HG03280 (cell line): ENCODE data around the gene PSMB3.

Source experiments
- ATAC-seq: cut with Tn5 transposase; IDR thresholded peaks from one replicate; pipeline ENCODE4 v1.9.1; 2021; ENCODE audit warnings: mild to moderate bottlenecking, moderate library complexity; ENCODE audit not compliant: unreplicated experiment

The PSMB3 gene

DNA sequence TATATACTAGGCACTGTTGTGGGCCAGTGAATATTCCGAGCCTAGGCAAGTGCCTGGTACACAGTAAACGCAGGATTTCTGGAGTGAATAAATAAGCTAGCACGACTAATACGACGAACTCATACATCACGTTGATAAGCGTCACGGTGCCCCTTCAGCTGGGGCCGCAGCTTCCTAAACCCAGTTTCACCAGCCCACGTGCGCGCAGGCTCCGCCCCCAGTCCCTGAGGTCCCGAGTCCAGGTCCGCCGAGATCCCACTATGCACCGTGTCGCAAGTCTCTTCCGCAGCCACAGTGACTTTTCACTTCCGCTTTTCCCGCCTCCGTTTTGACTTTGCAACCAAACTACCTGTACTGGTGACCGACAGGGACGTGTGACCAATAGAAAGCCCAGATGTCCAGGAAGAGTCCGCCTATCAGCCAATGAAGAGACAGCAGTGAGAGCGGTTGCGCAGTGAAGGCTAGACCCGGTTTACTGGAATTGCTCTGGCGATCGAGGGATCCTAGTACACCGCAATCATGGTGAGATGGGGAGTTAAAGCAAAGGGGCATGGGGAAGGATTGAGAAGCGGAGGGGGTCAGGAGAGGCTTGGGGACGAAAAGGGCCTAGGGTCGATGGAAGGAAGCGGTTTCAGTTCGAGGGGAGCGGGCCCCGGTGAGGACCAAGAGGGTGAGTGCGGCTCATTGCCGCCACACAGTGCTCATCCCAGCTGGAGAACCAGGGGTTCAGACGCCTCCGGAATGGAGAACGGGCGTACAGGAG, at the start of gene PSMB3:
Gene PSMB3, plus strand, starts transcription at position 434 of the 763 bp plus-strand sequence. Its CDS starts 86 bp downstream, at position 520.
- peak; percentile 74 for ATAC-seq

DNA sequence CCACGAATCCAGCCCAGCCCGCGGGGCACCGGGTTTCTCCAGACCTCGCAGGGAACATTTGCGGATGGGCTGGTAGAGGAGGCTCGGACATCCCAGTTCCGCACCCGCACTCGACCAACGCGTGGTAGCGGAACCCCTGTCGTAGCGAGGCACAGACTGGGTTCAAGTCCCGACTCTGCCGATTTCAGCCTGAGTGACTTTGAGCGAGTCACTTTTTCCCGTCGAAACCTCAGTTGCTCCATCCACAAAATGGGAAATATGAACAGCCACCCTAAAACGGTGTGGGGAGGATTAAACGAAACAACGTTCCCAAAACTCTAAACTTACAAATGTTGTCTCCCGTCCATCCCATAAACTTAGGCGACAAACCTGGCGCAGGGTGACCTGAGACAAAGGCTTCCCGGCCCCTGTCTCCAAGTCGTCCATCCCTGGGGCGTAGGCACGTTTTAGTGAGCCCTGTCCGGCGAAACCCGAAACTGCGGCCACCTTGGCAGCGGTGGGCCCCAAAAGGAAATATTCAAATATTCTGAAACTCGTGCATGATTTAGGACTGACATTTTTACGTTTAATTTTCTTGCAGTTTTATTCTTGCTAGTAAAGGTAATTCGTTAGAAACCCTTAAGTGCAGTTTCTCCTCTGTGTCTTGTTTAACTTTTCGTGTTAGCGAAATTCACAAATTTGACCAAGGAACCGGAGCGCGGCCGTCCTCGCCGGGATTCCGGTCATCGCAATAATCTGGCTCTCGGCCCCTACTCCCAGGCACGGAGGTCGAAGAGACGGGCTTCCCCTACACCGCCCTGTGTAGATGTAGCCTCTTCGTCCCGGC, 49.4 kb upstream of the PSMB3 start:
- ATAC-seq: no peak

DNA sequence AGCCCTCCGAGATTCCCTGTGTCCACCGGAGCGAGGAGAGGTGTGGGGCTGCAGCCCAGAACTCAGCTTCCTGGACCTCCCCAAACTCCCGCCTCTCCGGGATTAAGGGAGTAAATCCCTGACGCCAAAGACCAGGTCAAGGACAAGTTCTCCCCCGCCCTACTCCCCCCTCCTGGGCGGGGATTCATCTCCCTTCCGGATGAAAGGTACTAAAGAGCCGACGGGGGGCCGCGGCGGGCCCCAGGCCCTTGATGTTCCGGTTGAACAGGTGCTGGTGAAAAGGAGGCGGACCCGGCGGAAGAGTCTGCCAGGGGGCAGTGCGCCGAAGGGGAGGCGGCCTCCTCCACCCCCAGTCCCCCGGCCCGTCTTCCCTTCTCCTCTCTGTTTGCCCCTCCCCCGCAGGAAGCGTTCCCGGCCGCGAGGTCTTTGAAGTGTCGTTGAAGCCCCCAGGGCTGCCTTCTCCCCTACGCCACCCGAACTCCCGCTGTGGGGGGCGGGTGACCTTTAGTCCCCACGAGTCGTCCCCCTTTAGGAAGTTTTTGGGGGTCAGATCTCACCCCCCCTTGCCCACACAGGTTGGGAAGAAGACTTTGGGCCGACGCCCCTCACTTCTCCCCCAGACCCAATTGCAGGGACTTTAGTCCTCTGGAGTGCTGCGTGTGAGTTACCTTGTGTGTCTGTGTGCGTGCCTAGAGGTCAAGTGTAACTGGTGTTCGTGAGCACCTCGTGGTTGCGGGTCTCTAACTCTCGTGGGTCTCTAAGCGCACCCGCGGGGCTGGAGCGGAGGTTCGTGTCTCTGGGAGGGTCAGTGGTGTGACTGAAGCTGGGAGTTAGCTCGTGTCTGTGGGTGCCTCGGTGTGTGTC, 48.6 kb upstream of the PSMB3 start:
- ATAC-seq: no peak

DNA sequence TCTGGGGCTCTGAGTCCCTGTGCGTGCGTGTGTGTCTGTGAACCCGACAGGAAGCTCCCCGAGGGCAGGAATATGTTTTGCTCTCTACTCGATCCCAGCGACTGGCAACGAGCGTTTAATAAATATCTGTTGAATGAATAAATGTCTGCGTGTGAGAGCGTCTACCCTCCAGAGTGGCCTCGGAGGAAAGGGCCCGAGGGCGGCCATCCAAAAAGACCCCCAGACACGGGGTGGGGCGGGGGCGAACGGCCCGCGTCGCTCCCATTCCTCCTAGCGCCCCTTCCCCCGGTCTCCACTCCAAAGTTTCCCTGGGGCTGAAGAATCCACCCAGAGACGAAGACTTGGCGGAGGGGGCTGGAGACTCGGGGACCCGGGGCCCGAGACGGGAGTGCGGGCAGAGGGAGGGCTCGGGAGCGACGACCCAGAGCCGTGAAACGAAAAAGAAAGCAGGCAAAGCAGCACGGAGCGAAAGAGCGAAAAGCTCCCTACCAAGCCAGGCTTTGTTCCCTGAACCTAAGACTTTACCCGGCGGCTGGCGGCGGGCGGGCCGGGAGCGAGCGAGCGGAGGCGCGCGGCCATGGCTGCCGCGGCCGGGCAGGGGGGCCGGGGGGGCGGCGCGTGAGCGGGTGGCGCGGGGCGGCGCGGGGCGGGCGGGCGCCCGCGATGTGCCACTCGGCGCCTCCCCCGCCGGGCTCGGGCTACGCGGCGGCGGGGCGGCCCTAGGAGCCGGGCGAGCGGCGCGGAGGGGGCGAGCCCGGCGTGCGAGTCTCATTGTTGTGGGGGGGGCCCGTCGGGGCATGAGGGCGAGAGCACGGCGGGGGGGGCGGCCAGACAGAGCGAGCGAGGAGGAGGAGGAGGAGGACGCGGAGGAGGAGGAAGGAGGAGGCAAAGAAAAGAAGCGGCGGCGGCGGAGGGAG, 47.7 kb upstream of the PSMB3 start, which contains the start of gene MLLT6:
Gene MLLT6, plus strand, starts transcription at position 668 of the 917 bp plus-strand sequence. CDS start 360 bp downstream, outside the sequence.
- ATAC-seq: no peak

DNA sequence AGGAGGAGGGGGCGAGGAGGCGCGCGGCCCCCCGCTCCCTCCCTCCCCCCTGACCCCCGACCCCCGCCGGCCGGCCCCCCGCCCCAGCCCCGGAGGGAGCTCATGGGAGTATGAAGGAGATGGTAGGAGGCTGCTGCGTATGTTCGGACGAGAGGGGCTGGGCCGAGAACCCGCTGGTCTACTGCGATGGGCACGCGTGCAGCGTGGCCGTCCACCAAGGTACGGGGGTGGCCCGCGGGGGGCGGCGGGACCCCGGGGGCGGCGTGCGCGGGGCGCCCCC, 47.1 kb upstream of the PSMB3 start:
- ATAC-seq: no peak

DNA sequence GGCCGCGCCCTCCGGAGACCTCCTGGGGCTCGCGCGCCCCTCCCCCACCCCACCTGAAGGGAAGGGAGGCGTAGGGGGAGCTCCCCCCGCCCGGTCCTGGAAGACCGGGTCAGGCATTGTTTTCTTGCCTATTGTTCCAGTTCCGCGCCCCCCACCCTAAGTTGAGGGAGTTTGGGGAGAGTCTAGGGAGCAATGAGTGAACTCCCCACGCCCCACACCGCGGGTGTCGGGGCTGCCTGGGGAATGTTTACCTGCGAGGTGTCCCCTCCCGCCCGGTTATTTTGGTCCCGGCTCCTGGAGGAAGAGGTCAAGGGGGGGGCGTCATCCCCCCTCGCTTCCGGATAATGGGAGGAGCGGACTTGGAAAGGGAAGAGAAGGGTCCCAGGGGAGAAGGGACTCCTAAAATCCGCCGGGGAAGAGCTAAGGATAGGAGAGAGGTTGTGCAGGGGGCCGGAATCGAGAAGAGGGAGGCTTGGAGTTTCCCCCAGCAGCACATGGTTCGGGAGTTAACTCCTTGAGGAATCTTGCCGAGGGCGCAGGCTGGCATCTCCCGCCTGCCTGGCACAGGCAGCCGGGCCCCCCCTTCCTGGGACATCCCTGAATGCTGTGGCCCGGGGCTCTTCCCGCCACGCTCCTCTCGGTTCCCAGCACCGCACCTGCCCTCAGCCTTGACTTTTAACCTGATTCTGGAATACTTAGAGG, 46.6 kb upstream of the PSMB3 start:
- ATAC-seq: no peak

DNA sequence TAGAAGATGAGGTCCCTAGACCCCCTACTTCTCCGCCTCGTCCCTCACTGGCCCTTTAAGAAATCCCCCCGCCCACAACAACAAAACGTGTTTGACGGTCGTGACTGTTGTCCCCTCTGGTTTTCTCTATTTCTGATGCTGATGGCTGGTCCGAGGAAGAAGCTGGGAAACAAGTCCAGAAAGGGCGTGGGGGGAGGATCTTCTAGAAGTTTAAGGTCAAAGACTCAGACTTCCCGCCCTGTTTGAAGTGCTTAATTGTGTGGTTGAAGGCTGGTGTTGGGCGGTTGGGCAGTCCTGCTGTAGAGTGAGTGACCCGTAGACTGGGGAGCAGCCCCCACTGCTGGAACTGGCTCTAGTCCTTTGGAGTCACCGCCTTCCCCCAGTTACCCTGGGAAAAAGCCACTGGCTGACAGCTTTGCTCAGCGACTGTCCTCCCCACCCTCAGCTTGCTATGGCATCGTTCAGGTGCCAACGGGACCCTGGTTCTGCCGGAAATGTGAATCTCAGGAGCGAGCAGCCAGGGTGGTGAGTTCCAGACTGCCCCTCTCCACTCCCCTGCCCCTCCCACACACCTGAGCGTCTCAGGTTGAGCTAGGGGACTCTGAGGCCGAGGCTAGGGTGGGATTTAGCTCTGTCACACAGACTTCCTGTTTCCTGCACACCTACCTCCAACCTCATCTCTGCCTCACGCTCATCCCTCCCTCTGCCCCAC, 45.9 kb upstream of the PSMB3 start:
- no peak for ATAC-seq

DNA sequence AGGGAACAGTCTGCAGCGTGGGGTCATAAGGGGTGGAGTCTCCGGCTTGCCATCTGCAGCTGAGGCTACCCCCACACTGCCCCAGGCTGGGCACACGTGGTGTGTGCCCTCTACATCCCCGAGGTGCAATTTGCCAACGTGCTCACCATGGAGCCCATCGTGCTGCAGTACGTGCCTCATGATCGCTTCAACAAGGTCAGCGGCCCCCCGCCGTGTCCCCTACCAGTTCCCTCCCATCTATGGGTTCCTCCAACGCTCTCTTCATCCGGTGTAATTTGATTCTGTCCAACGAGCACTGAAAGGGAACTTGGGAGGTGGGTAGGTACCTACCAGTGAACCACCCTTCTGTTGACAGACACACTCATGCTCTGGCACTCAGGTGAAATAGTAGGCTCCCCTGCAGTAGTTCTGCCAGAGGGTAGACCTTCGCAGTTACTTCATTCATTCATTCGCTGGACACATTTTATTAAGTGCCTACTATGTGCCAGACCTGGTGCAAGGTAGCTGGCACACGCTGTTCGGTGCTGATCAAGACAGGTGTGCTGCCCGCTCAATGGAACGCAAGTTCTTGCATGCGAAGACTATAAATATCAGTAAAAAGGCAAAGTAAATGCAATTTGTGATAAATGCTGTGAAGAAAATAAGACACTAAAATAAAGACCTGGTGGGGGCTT, 44.7 kb upstream of the PSMB3 start:
- no peak for ATAC-seq

DNA sequence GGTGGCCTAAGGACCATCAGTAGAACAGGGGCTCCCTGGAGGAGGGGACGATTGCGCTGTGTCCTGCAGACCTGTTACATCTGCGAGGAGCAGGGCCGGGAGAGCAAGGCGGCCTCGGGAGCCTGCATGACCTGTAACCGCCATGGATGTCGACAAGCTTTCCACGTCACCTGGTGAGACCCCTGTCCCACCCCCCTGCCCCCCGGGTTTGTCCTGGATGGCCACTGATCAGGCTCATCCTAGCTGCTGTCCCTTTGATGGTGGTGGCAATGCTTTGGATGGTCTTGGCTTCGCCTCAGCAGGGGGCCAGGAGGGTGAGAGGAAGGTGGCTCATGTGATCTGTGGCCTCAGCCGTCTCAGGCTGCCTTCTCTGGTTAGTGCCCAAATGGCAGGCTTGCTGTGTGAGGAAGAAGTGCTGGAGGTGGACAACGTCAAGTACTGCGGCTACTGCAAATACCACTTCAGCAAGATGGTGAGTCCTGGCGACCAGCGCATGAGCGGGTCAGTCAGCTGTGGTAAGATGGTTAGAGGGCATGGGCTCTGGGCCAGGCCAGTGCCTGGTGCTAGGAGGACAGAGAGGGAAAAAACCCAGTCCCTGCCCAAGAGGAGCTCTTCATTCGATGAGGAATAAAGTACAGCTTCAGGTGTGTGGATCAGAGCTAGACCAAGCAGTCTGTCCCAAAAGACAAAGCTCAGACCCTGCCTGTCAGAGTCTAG, 43.3 kb upstream of the PSMB3 start:
- ATAC-seq: no peak

DNA sequence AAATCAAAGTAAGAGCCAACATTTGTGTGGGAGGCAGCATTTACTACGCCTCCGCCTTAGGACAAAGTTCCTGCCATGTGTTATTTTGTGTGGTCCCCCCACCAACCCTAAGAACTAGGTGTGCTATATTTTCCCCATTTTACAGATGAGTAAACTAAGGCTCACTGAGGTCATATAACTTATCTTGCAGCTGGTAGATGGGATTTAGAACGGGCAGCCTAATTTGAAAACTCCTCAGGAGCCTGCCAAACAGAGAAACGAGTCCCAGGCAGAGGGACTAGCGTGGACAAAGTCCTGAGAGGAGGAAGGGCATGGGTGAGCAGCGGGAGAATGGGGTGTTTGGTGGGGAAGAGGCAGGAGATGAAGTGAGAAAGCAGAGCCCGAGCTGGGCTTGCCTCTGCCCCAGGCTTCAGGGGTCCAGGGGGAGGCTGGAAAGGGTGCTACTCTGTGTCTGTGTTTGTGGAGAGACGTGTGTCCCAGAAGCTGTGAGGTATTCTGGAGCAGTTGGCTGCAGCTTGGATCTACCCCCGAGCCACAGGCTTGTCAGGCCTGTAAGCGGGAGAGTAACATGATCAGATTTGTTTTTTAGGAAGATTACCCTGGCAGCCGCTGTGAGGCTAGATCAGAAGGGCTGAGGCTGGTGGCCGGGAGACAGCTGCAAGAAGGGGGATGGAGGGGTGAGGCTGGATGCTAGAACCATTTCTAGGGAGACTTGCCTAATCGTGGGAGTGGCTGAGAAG, 42.5 kb upstream of the PSMB3 start:
- ATAC-seq: no peak

DNA sequence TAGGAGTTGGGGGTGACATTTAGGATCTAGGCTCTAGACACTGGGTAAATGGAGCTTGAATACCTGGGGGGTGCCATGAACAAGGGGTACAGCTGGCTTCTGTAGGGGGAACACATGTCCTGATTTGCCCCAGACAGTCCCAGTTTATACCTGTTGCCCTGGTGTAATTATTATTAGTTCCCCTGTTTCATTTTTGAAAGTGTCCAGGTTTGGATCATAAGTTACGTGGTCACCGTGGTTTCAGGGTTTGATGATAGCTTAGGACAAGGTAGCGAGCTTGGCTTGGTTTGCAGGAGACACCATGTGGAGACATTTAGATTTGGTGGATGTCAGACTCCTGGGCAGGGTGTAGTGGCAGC, 42.0 kb upstream of the PSMB3 start:
- no peak for ATAC-seq

DNA sequence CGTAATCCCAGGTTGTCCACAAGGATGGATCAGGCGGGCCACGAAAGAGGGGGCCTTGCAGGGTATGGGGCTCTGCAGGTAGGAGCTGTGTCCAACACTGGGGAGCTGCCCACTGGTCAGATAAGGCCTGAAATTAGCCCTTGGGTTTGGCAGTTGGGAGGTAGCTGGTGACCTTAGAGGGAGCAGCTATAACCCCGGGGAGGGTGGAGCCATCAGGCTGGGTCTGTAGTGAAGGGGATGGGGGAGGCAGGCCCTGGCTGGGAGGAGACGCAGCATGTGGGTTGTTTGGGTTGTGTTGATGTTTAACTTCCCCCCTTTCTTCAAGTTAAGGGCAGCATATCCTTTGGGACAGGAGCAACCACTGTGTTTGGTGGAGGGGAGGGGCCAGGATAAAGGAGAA, 41.6 kb upstream of the PSMB3 start:
- ATAC-seq: no peak

DNA sequence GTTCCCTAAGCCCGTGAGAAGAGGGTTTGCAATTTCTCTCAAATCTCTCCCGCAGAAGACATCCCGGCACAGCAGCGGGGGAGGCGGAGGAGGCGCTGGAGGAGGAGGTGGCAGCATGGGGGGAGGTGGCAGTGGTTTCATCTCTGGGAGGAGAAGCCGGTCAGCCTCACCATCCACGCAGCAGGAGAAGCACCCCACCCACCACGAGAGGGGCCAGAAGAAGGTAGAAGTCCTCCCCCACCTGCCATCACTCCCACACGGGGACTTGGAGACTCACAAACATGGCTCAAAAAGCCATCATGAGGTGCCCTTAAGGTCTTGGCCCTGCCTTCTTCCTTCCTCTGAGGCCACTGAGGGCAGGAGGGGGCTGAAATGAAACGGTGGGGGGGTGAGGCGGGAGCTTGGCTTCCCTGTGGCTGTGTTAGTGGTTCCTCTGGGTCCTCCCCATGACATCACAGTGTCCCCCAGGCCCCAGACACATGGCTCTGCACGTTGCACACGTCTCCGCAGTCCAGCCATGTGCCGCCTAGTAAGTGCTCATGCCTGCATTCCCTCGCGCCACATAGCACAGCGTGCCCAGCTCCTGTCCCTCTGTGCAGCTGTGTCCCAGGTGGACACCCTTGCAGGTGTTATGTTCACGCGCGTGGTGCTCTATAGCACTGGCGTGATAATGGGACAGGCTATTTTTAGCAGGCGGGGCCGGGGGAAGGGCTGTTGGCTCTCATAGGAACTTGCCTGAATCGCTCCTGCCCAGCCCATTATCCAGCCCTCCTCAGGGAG, 40.6 kb upstream of the PSMB3 start:
- ATAC-seq: no peak

DNA sequence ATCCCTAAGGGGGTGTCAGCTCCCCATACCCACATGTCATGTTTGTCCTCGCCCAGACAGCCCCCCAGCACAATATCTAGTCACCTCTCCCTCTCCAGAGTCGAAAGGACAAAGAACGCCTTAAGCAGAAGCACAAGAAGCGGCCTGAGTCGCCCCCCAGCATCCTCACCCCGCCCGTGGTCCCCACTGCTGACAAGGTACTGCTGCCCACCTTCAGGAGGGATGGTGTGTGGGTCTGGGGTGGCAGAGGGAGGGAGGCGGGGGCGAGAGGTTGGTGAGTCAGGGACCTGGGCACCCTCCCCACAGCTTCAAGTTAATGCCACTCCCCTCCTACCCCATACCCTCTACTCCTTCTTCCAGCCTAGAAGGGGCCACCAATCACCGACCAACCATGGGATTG, 39.9 kb upstream of the PSMB3 start:
- no peak for ATAC-seq

DNA sequence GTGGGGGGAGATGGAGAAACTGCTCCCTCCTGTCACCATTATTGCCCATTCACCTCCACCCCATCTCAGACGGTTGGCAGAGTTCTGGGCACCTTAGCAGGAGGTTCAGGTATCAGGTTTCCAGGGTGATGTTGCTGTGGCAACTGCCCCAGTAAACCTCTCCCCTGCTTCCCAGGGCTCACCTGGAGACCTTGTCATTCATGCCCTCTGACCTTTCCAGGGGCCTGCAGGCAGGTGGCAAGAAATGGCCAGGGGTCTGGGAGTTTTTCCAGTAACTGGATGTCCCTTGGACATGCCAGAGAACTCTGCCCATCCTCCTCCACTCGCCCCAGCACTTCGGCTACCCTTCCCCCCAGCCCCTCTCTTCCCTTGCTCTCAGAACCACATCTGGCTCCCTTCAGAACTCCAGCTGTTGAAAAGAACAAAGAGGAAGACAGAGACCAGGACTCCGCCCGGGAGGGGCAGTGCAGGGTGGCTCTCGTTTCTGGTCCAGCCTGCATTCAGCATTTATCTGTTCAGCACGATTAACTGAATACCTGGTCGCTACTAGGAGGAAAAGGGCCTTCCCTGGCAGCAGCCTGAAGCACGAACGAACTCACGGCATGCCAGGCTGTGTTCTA, 39.0 kb upstream of the PSMB3 start:
- ATAC-seq: no peak
